Measurements from ENCODE around the gene DPP6. TPM values are rescaled to one million over a fixed set of nuclear protein-coding genes. Genes with fewer than 3 reads are reported as not detected.

Gene DPP6
- total RNA-seq, 1 donor from 2014 or later, result 0.39 TPM

GRCh38 chr7:154380771-154381170 lies 328.6 kb downstream of the DPP6 start:
- peaks cover 5% of the 10 kb centered on the region for H3F3A ChIP-seq (ENCODE audit: low read depth)
- H3K79me2 ChIP-seq (ENCODE audit: low read depth), result no peaks in the 10 kb centered on the region
- Mint-ChIP-seq H3K36me3 (no peaks in the 10 kb centered on the region), H3K27ac (no peak overlapping the region), H3K27me3 (ENCODE audit: insufficient read depth, low read depth) (peaks cover 6% of the 10 kb centered on the region), H3K4me3 (no peak overlapping the region), H3K9me3 (no peaks in the 10 kb centered on the region), H3K4me1 (peaks cover 2% of the 10 kb centered on the region)
- no peak for DNase-seq (ENCODE audit: low spot score)
- H3K4me3 ChIP-seq, result no peak overlapping the region
- H3K9ac ChIP-seq, result no peak overlapping the region
- no peaks in the 10 kb centered on the region for H3K36me3 ChIP-seq
- H3K4me2 ChIP-seq, result no peak overlapping the region
- no peaks in the 10 kb centered on the region for H3K9me3 ChIP-seq (ENCODE audit: low read depth)
- no peak overlapping the region for H2AFZ ChIP-seq (replicated peaks)
- TF ChIP-seq CTCF (IDR thresholded peaks at IDR 0.05) (no peak), EZH2phosphoT487 (IDR thresholded peaks at IDR 0.05) (no peak), EZH2 (IDR thresholded peaks at IDR 0.05) (no peak)
- H3K27ac ChIP-seq, result no peak overlapping the region
- H3K4me1 ChIP-seq, result peaks cover 13% of the 10 kb centered on the region
- no peaks in the 10 kb centered on the region for H3K27me3 ChIP-seq
- H4K20me1 ChIP-seq (ENCODE audit: low read depth), result no peaks in the 10 kb centered on the region

- Mint-ChIP-seq H3K27ac (no peak overlapping the region), H3K36me3 (no peaks in the 10 kb centered on the region), H3K9me3 (no peaks in the 10 kb centered on the region), H3K4me3 (no peak overlapping the region), H3K27me3 (ENCODE audit: insufficient read depth, low read depth) (peaks cover 6% of the 10 kb centered on the region), H3K4me1 (no peaks in the 10 kb centered on the region)
- TF ChIP-seq EZH2phosphoT487 (IDR thresholded peaks at IDR 0.05), result no peak
- H3K27ac ChIP-seq, result no peak overlapping the region
- H3K9ac ChIP-seq, result no peak overlapping the region
- H3K79me2 ChIP-seq (ENCODE audit: low read depth), result no peaks in the 10 kb centered on the region
- no peak for DNase-seq (ENCODE audit: low spot score)
- no peaks in the 10 kb centered on the region for H4K20me1 ChIP-seq (ENCODE audit: low read depth)
- H3K27me3 ChIP-seq, result no peaks in the 10 kb centered on the region
- H3F3A ChIP-seq (ENCODE audit: low read depth), result no peaks in the 10 kb centered on the region
- no peak overlapping the region for H3K4me2 ChIP-seq
- no peaks in the 10 kb centered on the region for H3K4me1 ChIP-seq
- no peaks in the 10 kb centered on the region for H3K9me3 ChIP-seq (ENCODE audit: low read depth)
- H3K36me3 ChIP-seq, result no peaks in the 10 kb centered on the region
- no peak overlapping the region for H3K4me3 ChIP-seq
- H2AFZ ChIP-seq (replicated peaks), result no peak overlapping the region
These were observed 330.8 kb downstream of the DPP6 start for GRCh38 chr7:154383045-154383444.

GRCh38 chr7:154385214-154385613 lies 333.0 kb downstream of the DPP6 start:
- H3K9me3 ChIP-seq (ENCODE audit: low read depth), result no peaks in the 10 kb centered on the region
- no peaks in the 10 kb centered on the region for H3K79me2 ChIP-seq (ENCODE audit: low read depth)
- no peaks in the 10 kb centered on the region for H4K20me1 ChIP-seq (ENCODE audit: low read depth)
- no peak overlapping the region for H3K4me2 ChIP-seq
- no peaks in the 10 kb centered on the region for H3K27me3 ChIP-seq
- no peak overlapping the region for H3K27ac Mint-ChIP-seq
- no peaks in the 10 kb centered on the region for H3F3A ChIP-seq (ENCODE audit: low read depth)
- H3K36me3 ChIP-seq, result no peaks in the 10 kb centered on the region
- H3K27me3 Mint-ChIP-seq (ENCODE audit: insufficient read depth, low read depth), result peaks cover 6% of the 10 kb centered on the region
- no peak overlapping the region for H2AFZ ChIP-seq (replicated peaks)
- H3K27ac ChIP-seq, result no peak overlapping the region
- no peak for TF ChIP-seq EZH2 (IDR thresholded peaks at IDR 0.05)
- TF ChIP-seq EZH2phosphoT487 (IDR thresholded peaks at IDR 0.05), result no peak
- TF ChIP-seq CTCF (IDR thresholded peaks at IDR 0.05), result no peak
- H3K4me1 ChIP-seq, result no peaks in the 10 kb centered on the region
- DNase-seq (ENCODE audit: low spot score), result no peak
- no peaks in the 10 kb centered on the region for H3K36me3 Mint-ChIP-seq
- H3K9me3 Mint-ChIP-seq, result no peaks in the 10 kb centered on the region
- no peak overlapping the region for H3K4me3 ChIP-seq
- H3K4me1 Mint-ChIP-seq, result no peaks in the 10 kb centered on the region
- no peak overlapping the region for H3K4me3 Mint-ChIP-seq
- no peak overlapping the region for H3K9ac ChIP-seq

- Mint-ChIP-seq H3K36me3 (no peaks in the 10 kb centered on the region), H3K9me3 (no peaks in the 10 kb centered on the region), H3K27me3 (ENCODE audit: insufficient read depth, low read depth) (peaks cover 6% of the 10 kb centered on the region), H3K4me1 (no peaks in the 10 kb centered on the region), H3K27ac (no peak overlapping the region), H3K4me3 (no peak overlapping the region)
- Histone ChIP-seq H4K20me1 (ENCODE audit: low read depth) (no peaks in the 10 kb centered on the region), H3F3A (ENCODE audit: low read depth) (no peaks in the 10 kb centered on the region), H3K36me3 (no peaks in the 10 kb centered on the region), H3K9ac (no peak overlapping the region), H3K4me1 (no peaks in the 10 kb centered on the region), H3K4me3 (no peak overlapping the region), H3K9me3 (ENCODE audit: low read depth) (no peaks in the 10 kb centered on the region), H3K27ac (no peak overlapping the region), H2AFZ (replicated peaks) (no peak overlapping the region), H3K79me2 (ENCODE audit: low read depth) (no peaks in the 10 kb centered on the region), H3K27me3 (no peaks in the 10 kb centered on the region), H3K4me2 (no peak overlapping the region)
- no peak for DNase-seq (ENCODE audit: low spot score)
- TF ChIP-seq EZH2 (IDR thresholded peaks at IDR 0.05) (no peak), CTCF (IDR thresholded peaks at IDR 0.05) (no peak), EZH2phosphoT487 (IDR thresholded peaks at IDR 0.05) (no peak)
These were observed 335.1 kb downstream of the DPP6 start for GRCh38 chr7:154387252-154387651.

Measured in neural progenitor cell (in vitro differentiated cells).